ENCODE data around the gene SLC7A8.
A peak's percentile ranks its signal among the peaks of the same experiment; 100 is the strongest.

The SLC7A8 gene

GRCh38 chr14:23167116-23167847 lies 16.2 kb downstream of the SLC7A8 start:
- no peaks in the 10 kb centered on the region for H3K9me3 Mint-ChIP-seq
- H3K27me3 Mint-ChIP-seq (ENCODE audit: low read depth, poor library complexity): peaks cover 3% of the 10 kb centered on the region
- no peak overlapping the region for H3K4me3 Mint-ChIP-seq
- peaks cover 74% of the 10 kb centered on the region for H3K4me1 Mint-ChIP-seq
- peaks cover 40% of the 10 kb centered on the region for H3K36me3 Mint-ChIP-seq (ENCODE audit: low read depth)
- peak overlapping the region; percentile 85 for H3K27ac Mint-ChIP-seq
- DNase-seq: no peak
- no peak for TF ChIP-seq CTCF (IDR thresholded peaks at IDR 0.05)

- H3K27ac Mint-ChIP-seq: no peak overlapping the region
- H3K4me1 Mint-ChIP-seq: peaks cover 73% of the 10 kb centered on the region
- no peak for DNase-seq
- no peaks in the 10 kb centered on the region for H3K9me3 Mint-ChIP-seq
- peaks cover 3% of the 10 kb centered on the region for H3K27me3 Mint-ChIP-seq (ENCODE audit: low read depth, poor library complexity)
- TF ChIP-seq CTCF (IDR thresholded peaks at IDR 0.05): no peak
- H3K36me3 Mint-ChIP-seq (ENCODE audit: low read depth): peaks cover 38% of the 10 kb centered on the region
- no peak overlapping the region for H3K4me3 Mint-ChIP-seq
Observed at GRCh38 chr14:23164949-23165348, 18.5 kb downstream of the SLC7A8 start.

GRCh38 chr14:23164250-23164649 lies 19.2 kb downstream of the SLC7A8 start:
- Mint-ChIP-seq H3K4me3 (no peak overlapping the region), H3K27me3 (ENCODE audit: low read depth, poor library complexity) (peaks cover 3% of the 10 kb centered on the region), H3K9me3 (no peaks in the 10 kb centered on the region), H3K27ac (peak overlapping the region; percentile 25), H3K36me3 (ENCODE audit: low read depth) (peaks cover 42% of the 10 kb centered on the region), H3K4me1 (peaks cover 76% of the 10 kb centered on the region)
- DNase-seq: no peak
- TF ChIP-seq CTCF (IDR thresholded peaks at IDR 0.05): no peak

GRCh38 chr14:23163830-23164229 lies 19.6 kb downstream of the SLC7A8 start:
- no peak for DNase-seq
- Mint-ChIP-seq H3K9me3 (no peaks in the 10 kb centered on the region), H3K27me3 (ENCODE audit: low read depth, poor library complexity) (peaks cover 3% of the 10 kb centered on the region), H3K4me3 (no peak overlapping the region), H3K27ac (no peak overlapping the region), H3K4me1 (peaks cover 79% of the 10 kb centered on the region), H3K36me3 (ENCODE audit: low read depth) (peaks cover 46% of the 10 kb centered on the region)
- no peak for TF ChIP-seq CTCF (IDR thresholded peaks at IDR 0.05)

- H3K4me1 Mint-ChIP-seq: peaks cover 72% of the 10 kb centered on the region
- no peak for DNase-seq
- no peak for TF ChIP-seq CTCF (IDR thresholded peaks at IDR 0.05)
- H3K4me3 Mint-ChIP-seq: no peak overlapping the region
- H3K27ac Mint-ChIP-seq: peak overlapping the region; percentile 51
- H3K27me3 Mint-ChIP-seq (ENCODE audit: low read depth, poor library complexity): peaks cover 3% of the 10 kb centered on the region
- no peaks in the 10 kb centered on the region for H3K9me3 Mint-ChIP-seq
- H3K36me3 Mint-ChIP-seq (ENCODE audit: low read depth): peaks cover 54% of the 10 kb centered on the region
Observed at GRCh38 chr14:23162800-23163199, 20.7 kb downstream of the SLC7A8 start.

GRCh38 chr14:23162005-23162404 lies 21.5 kb downstream of the SLC7A8 start:
- Mint-ChIP-seq H3K4me1 (peaks cover 68% of the 10 kb centered on the region), H3K4me3 (no peak overlapping the region)
- no peak for TF ChIP-seq CTCF (IDR thresholded peaks at IDR 0.05)

More at GRCh38 chr14:23162005-23162404, 21.5 kb downstream of the SLC7A8 start:
- no peak for DNase-seq
- H3K27ac Mint-ChIP-seq: no peak overlapping the region
- peaks cover 3% of the 10 kb centered on the region for H3K27me3 Mint-ChIP-seq (ENCODE audit: low read depth, poor library complexity)
- H3K36me3 Mint-ChIP-seq (ENCODE audit: low read depth): peaks cover 61% of the 10 kb centered on the region
- no peaks in the 10 kb centered on the region for H3K9me3 Mint-ChIP-seq
